HuH-7.5 (cell line): ENCODE results near the gene BACE2.

Source experiments
- DNase-seq: peaks from one replicate; pipeline ENCODE4 v3.0.0; 2011; ENCODE audit warnings: low spot score

The BACE2 gene

GRCh38 chr21:41148798-41149197 lies 19.2 kb upstream of the BACE2 start:
- no peak for DNase-seq

GRCh38 chr21:41149199-41149598 lies 18.8 kb upstream of the BACE2 start:
- no peak for DNase-seq

- no peak for DNase-seq
These were observed 15.8 kb upstream of the BACE2 start for GRCh38 chr21:41152147-41152546.

GRCh38 chr21:41153443-41153842 lies 14.5 kb upstream of the BACE2 start:
- no peak for DNase-seq

- no peak for DNase-seq
These were observed 11.8 kb upstream of the BACE2 start for GRCh38 chr21:41156142-41156541.

GRCh38 chr21:41158026-41158425 lies 9.9 kb upstream of the BACE2 start:
- DNase-seq, result no peak

- no peak for DNase-seq
These were observed 7.9 kb upstream of the BACE2 start for GRCh38 chr21:41160036-41160435.

- DNase-seq, result no peak
These were observed 6.5 kb upstream of the BACE2 start for GRCh38 chr21:41161428-41161827.

- no peak for DNase-seq
These were observed 5.9 kb upstream of the BACE2 start for GRCh38 chr21:41162096-41162495.

GRCh38 chr21:41163091-41163490 lies 4.9 kb upstream of the BACE2 start:
- no peak for DNase-seq

- DNase-seq, result no peak
These were observed 3.9 kb upstream of the BACE2 start for GRCh38 chr21:41164052-41164451.

GRCh38 chr21:41164981-41165655 lies 2.8 kb upstream of the BACE2 start:
- no peak for DNase-seq

GRCh38 chr21:41166884-41167283 lies 1.1 kb upstream of the BACE2 start:
- no peak for DNase-seq

- no peak for DNase-seq
These were observed 664 bp downstream of the BACE2 start for GRCh38 chr21:41168391-41169257.

- DNase-seq, result no peak
These were observed 1.3 kb downstream of the BACE2 start for GRCh38 chr21:41169258-41169576.

- no peak for DNase-seq
These were observed 1.7 kb downstream of the BACE2 start for GRCh38 chr21:41169701-41170100.

GRCh38 chr21:41170442-41170841 lies 2.5 kb downstream of the BACE2 start:
- DNase-seq, result peak; percentile 62

GRCh38 chr21:41170859-41171609 lies 3.1 kb downstream of the BACE2 start:
- no peak for DNase-seq

- no peak for DNase-seq
These were observed 7.1 kb downstream of the BACE2 start for GRCh38 chr21:41175080-41175479.

- DNase-seq, result no peak
These were observed 8.9 kb downstream of the BACE2 start for GRCh38 chr21:41176846-41177245.

GRCh38 chr21:41180752-41181151 lies 12.8 kb downstream of the BACE2 start:
- no peak for DNase-seq

- DNase-seq, result no peak
These were observed 14.6 kb downstream of the BACE2 start for GRCh38 chr21:41182547-41182946.

- DNase-seq, result no peak
These were observed 15.6 kb downstream of the BACE2 start for GRCh38 chr21:41183575-41183974.
